Neural cell (in vitro differentiated cells): ENCODE results near the gene LGALS8. TPM values are rescaled to one million over a fixed set of nuclear protein-coding genes. Genes with fewer than 3 reads are reported as not detected.

Source experiments
- H2AFZ ChIP-seq: fragments of 200-600, 300-800 bp; sonication (generic), shearing (Covaris generic); 2 replicates; pipeline ENCODE4 v1.6.0; 2014; ENCODE audit warnings: low read depth, mild to moderate bottlenecking, antibody characterized with exemption, low read length, moderate library complexity
- H3F3A ChIP-seq: fragments of 200-600 bp; shearing (Covaris generic); 2 replicates; pipeline ENCODE4 v1.6.1; 2016; ENCODE audit warnings: mild to moderate bottlenecking, moderate library complexity, mixed read lengths, antibody characterized with exemption, low read length; ENCODE audit not compliant: insufficient read depth, poor library complexity, severe bottlenecking
- H3K27ac ChIP-seq: fragments of 200-600, 300-800 bp; sonication (generic), shearing (Covaris generic); 2 replicates; pipeline ENCODE4 v1.5.1; 2014; ENCODE audit warnings: mild to moderate bottlenecking, low read length, moderate library complexity
- H3K27me3 ChIP-seq: fragments of 300-800, 200-600 bp; sonication (generic), shearing (Covaris generic); 2 replicates; pipeline ENCODE4 v1.6.0; 2014; ENCODE audit warnings: mild to moderate bottlenecking, low read depth, low read length, moderate library complexity; ENCODE audit not compliant: insufficient read depth
- H3K36me3 ChIP-seq: fragments of 300-800, 200-600 bp; sonication (generic), shearing (Covaris generic); 2 replicates; pipeline ENCODE4 v1.5.1; 2014; ENCODE audit warnings: mild to moderate bottlenecking, antibody characterized with exemption, low read length, moderate library complexity; ENCODE audit not compliant: insufficient read depth
- H3K4me2 ChIP-seq: fragments of 300-800, 200-600 bp; sonication (generic), shearing (Covaris generic); 2 replicates; pipeline ENCODE4 v1.6.0; 2014; ENCODE audit warnings: mild to moderate bottlenecking, low read length
- H3K4me3 ChIP-seq: fragments of 300-800, 200-600 bp; sonication (generic), shearing (Covaris generic); 2 replicates; pipeline ENCODE4 v1.5.1; 2014; ENCODE audit warnings: mild to moderate bottlenecking, low read length, moderate library complexity
- H3K79me2 ChIP-seq: fragments of 200-600 bp; shearing (Covaris generic); replicated peaks from 2 replicates; pipeline ENCODE4 v1.6.0; 2014; ENCODE audit warnings: mild to moderate bottlenecking, low read length, moderate library complexity; ENCODE audit not compliant: insufficient read depth
- H3K9ac ChIP-seq: fragments of 300-800, 200-600 bp; sonication (generic), shearing (Covaris generic); 2 replicates; pipeline ENCODE4 v1.6.1; 2016; ENCODE audit warnings: mild to moderate bottlenecking, low read length, mixed read lengths
- H3K9me2 ChIP-seq: fragments of 200-600 bp; shearing (Covaris generic); 2 replicates; pipeline ENCODE4 v1.6.1; 2016; ENCODE audit warnings: mild to moderate bottlenecking, low read length, mixed read lengths; ENCODE audit not compliant: insufficient read depth
- H3K9me3 ChIP-seq: fragments of 200-600, 300-800 bp; sonication (generic), shearing (Covaris generic); 2 replicates; pipeline ENCODE4 v1.6.1; 2016; ENCODE audit warnings: mild to moderate bottlenecking, mixed run types, low read length, moderate library complexity, mixed read lengths
- H4K20me1 ChIP-seq: fragments of 200-600 bp; shearing (Covaris generic); 2 replicates; pipeline ENCODE4 v1.6.1; 2016; ENCODE audit warnings: mild to moderate bottlenecking, mixed run types; ENCODE audit not compliant: insufficient read depth
- EP300 ChIP-seq: fragments of 450-650 bp; conservative IDR thresholded peaks from 2 replicates; pipeline ENCODE4 v1.6.1; 2014; ENCODE audit warnings: antibody characterized with exemption, mild to moderate bottlenecking, moderate library complexity; ENCODE audit not compliant: poor library complexity, severe bottlenecking
- EZH2 ChIP-seq: fragments of 200-600, 300-800 bp; shearing (Covaris generic), sonication (generic); IDR thresholded peaks from 2 replicates; pipeline ENCODE4 v1.6.1; 2014; ENCODE audit warnings: antibody characterized with exemption, low read length, borderline replicate concordance, mild to moderate bottlenecking; ENCODE audit not compliant: insufficient read depth, poor library complexity, severe bottlenecking
- MXI1 ChIP-seq: fragments of 450-650 bp; conservative IDR thresholded peaks from 2 replicates; pipeline ENCODE4 v1.6.1; 2014; ENCODE audit warnings: antibody characterized with exemption, mild to moderate bottlenecking; ENCODE audit not compliant: poor library complexity, severe bottlenecking
- POLR2AphosphoS5 ChIP-seq: IDR thresholded peaks from 2 replicates; pipeline ENCODE4 v1.6.1; 2012
- RAD21 ChIP-seq: fragments of 450-650 bp; conservative IDR thresholded peaks from 2 replicates; pipeline ENCODE4 v1.6.1; 2014; ENCODE audit warnings: antibody characterized with exemption, mild to moderate bottlenecking, moderate library complexity
- SMC3 ChIP-seq: fragments of 450-650 bp; conservative IDR thresholded peaks from 2 replicates; pipeline ENCODE4 v1.6.1; 2014; ENCODE audit warnings: antibody characterized with exemption, mild to moderate bottlenecking, moderate library complexity; ENCODE audit not compliant: poor library complexity
- TAF1 ChIP-seq: IDR thresholded peaks from 2 replicates; pipeline ENCODE4 v1.6.1; 2012; ENCODE audit warnings: low read depth
- polyA plus RNA-seq: library from polyadenylated mRNA; depleted of rRNA; stranded (reverse); fragments of >200 nt; gene quantifications from 2 replicates; pipeline ENCODE4 v1.2.3, GENCODE V29; 2014
- TF ChIP-seq, protein P1 (sequence below): fragments of 450-650 bp; IDR thresholded peaks from 2 replicates; pipeline ENCODE4 v1.5.1; 2014; ENCODE audit warnings: antibody characterized with exemption, mild to moderate bottlenecking, moderate library complexity; ENCODE audit not compliant: poor library complexity, severe bottlenecking
- TF ChIP-seq, protein P2 (sequence below): IDR thresholded peaks from 2 replicates; pipeline ENCODE4 v1.6.1; 2012; ENCODE audit warnings: borderline replicate concordance

Gene LGALS8
- polyA plus RNA-seq, 1 donor from 2014 or later: 1.0 TPM

DNA sequence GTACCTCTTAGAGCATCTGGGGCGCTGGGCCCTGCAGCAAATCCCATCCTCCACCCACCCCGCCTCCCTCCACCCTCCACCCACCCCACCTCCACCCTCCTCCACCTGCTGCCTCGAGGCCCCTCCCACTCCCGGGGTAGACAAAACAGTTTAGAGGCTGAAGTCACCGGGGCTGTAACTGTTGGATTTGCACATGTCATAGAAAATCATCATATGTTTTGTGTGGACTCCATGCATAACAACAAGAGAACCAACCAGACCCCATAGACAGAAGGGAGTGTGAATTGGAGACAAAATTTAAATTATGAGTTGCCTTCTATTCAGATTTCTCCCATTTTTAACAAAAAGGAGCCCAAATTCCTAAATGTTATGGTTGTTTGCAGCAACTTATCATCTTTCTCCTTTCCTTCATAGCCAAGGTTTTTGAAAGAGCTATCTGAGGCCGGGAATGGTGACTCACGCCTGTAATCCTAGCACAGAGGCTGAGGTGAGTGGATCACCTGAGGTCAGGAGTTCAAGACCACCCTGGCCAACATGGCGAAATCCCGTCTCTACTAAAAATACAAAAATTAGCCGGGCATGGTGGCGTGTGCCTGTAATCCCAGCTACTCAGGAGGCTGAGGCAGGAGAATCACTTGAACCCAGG, 28.2 kb upstream of the LGALS8 start:
- no peaks in the 10 kb centered on the region for H3K9me3 ChIP-seq
- H3K27me3 ChIP-seq: no peaks in the 10 kb centered on the region
- no peak overlapping the region for H2AFZ ChIP-seq
- H3F3A ChIP-seq: no peaks in the 10 kb centered on the region
- no peak overlapping the region for H3K27ac ChIP-seq
- H3K9me2 ChIP-seq: no peaks in the 10 kb centered on the region
- H3K4me3 ChIP-seq: no peak overlapping the region
- no peak overlapping the region for H3K9ac ChIP-seq
- TF ChIP-seq, protein P1, sequence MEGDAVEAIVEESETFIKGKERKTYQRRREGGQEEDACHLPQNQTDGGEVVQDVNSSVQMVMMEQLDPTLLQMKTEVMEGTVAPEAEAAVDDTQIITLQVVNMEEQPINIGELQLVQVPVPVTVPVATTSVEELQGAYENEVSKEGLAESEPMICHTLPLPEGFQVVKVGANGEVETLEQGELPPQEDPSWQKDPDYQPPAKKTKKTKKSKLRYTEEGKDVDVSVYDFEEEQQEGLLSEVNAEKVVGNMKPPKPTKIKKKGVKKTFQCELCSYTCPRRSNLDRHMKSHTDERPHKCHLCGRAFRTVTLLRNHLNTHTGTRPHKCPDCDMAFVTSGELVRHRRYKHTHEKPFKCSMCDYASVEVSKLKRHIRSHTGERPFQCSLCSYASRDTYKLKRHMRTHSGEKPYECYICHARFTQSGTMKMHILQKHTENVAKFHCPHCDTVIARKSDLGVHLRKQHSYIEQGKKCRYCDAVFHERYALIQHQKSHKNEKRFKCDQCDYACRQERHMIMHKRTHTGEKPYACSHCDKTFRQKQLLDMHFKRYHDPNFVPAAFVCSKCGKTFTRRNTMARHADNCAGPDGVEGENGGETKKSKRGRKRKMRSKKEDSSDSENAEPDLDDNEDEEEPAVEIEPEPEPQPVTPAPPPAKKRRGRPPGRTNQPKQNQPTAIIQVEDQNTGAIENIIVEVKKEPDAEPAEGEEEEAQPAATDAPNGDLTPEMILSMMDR: no peak
- TF ChIP-seq, protein P2, sequence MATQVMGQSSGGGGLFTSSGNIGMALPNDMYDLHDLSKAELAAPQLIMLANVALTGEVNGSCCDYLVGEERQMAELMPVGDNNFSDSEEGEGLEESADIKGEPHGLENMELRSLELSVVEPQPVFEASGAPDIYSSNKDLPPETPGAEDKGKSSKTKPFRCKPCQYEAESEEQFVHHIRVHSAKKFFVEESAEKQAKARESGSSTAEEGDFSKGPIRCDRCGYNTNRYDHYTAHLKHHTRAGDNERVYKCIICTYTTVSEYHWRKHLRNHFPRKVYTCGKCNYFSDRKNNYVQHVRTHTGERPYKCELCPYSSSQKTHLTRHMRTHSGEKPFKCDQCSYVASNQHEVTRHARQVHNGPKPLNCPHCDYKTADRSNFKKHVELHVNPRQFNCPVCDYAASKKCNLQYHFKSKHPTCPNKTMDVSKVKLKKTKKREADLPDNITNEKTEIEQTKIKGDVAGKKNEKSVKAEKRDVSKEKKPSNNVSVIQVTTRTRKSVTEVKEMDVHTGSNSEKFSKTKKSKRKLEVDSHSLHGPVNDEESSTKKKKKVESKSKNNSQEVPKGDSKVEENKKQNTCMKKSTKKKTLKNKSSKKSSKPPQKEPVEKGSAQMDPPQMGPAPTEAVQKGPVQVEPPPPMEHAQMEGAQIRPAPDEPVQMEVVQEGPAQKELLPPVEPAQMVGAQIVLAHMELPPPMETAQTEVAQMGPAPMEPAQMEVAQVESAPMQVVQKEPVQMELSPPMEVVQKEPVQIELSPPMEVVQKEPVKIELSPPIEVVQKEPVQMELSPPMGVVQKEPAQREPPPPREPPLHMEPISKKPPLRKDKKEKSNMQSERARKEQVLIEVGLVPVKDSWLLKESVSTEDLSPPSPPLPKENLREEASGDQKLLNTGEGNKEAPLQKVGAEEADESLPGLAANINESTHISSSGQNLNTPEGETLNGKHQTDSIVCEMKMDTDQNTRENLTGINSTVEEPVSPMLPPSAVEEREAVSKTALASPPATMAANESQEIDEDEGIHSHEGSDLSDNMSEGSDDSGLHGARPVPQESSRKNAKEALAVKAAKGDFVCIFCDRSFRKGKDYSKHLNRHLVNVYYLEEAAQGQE: no peak
- no peak for TF ChIP-seq TAF1
- TF ChIP-seq MXI1: no peak
- TF ChIP-seq EP300: no peak
- no peaks in the 10 kb centered on the region for H4K20me1 ChIP-seq
- H3K79me2 ChIP-seq: no peaks in the 10 kb centered on the region
- no peak overlapping the region for H3K4me2 ChIP-seq
- H3K36me3 ChIP-seq: no peaks in the 10 kb centered on the region

DNA sequence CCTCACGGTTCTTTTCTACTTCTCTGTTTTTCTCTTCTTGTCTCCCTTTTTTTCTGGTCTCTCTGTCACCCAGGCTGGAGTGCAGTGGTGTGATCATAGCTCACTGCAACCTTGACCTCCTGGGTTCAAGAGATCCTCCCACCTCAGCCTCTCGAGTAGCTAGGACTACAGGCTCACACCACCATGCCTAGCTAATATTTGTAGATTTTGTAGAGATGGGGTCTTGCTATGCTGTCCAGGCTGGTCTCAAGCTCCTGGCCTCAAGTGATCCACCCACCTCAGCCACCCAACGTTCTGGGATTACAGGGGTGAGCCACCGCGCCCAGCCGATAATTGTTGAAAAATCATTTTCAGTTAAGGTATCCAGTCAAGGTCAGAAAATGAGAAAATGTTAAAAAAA, 25.9 kb upstream of the LGALS8 start:
- H2AFZ ChIP-seq: no peak overlapping the region
- H3K9ac ChIP-seq: no peak overlapping the region
- no peaks in the 10 kb centered on the region for H3F3A ChIP-seq
- H3K4me3 ChIP-seq: no peak overlapping the region
- H3K36me3 ChIP-seq: no peaks in the 10 kb centered on the region
- no peak overlapping the region for H3K4me2 ChIP-seq
- TF ChIP-seq EZH2 (no peak), TAF1 (no peak), RAD21 (no peak), MXI1 (no peak), EP300 (no peak), POLR2AphosphoS5 (no peak), SMC3 (no peak)
- TF ChIP-seq, protein P2: no peak
- TF ChIP-seq, protein P1: no peak
- no peaks in the 10 kb centered on the region for H3K9me3 ChIP-seq
- H3K9me2 ChIP-seq: no peaks in the 10 kb centered on the region
- H3K79me2 ChIP-seq: no peaks in the 10 kb centered on the region
- no peaks in the 10 kb centered on the region for H3K27me3 ChIP-seq
- no peak overlapping the region for H3K27ac ChIP-seq
- no peaks in the 10 kb centered on the region for H4K20me1 ChIP-seq
